AG10803 (cell line): ENCODE data around the gene FGD4.

Source experiments
- DNase-seq: peaks from one replicate; pipeline ENCODE4 v3.0.0; 2010; ENCODE audit warnings: low read depth
- H3K4me3 ChIP-seq: 2 replicates; pipeline ENCODE4 v1.5.1; 2011; ENCODE audit warnings: mild to moderate bottlenecking, low read length, control low read depth
- TF ChIP-seq, protein P1 (sequence below): conservative IDR thresholded peaks from 2 replicates; pipeline ENCODE4 v1.5.1; 2011; ENCODE audit warnings: mild to moderate bottlenecking, low read length, control low read depth, inconsistent platforms

The FGD4 gene

DNA sequence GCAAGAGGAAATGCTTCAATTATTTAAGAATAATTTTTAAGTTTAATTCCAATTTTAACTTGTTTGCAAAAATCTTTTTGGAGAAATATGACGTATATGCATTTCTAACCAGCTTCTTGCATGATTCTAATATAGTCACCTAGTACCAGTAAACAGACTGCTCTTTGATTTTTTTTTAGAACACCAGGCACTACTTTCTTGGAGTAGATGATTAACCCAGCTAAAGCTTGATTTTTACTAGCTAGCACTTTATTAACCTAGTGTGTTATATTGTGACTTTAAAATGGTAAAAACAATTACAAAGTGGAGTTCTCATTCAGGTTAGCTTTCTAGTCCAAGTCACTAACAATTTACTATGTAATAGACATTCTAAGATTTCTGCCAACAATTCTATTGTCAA, 32.6 kb upstream of the FGD4 start:
- no peak for DNase-seq
- TF ChIP-seq, protein P1, sequence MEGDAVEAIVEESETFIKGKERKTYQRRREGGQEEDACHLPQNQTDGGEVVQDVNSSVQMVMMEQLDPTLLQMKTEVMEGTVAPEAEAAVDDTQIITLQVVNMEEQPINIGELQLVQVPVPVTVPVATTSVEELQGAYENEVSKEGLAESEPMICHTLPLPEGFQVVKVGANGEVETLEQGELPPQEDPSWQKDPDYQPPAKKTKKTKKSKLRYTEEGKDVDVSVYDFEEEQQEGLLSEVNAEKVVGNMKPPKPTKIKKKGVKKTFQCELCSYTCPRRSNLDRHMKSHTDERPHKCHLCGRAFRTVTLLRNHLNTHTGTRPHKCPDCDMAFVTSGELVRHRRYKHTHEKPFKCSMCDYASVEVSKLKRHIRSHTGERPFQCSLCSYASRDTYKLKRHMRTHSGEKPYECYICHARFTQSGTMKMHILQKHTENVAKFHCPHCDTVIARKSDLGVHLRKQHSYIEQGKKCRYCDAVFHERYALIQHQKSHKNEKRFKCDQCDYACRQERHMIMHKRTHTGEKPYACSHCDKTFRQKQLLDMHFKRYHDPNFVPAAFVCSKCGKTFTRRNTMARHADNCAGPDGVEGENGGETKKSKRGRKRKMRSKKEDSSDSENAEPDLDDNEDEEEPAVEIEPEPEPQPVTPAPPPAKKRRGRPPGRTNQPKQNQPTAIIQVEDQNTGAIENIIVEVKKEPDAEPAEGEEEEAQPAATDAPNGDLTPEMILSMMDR, result no peak
- no peak overlapping the region for H3K4me3 ChIP-seq

DNA sequence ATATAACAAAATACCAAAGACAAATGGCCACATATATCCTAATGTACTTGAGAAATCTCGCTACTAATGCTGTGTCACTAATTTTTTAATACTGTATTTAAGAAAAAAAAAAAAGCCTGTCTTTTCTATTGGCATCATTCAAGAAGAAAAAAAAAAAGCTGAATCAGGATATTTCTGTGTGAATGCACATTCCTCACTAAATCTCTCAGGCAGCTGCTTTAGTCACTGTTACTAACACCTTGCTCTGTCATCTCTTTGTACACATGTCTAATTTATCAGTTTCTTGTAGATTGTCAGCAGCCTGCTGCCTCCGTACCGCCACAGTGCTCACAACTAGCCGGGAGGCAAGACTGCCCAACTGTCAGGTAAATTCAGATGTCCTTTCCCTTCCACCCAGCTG, 32.0 kb upstream of the FGD4 start:
- no peak for DNase-seq
- no peak overlapping the region for H3K4me3 ChIP-seq
- TF ChIP-seq, protein P1, result no peak

DNA sequence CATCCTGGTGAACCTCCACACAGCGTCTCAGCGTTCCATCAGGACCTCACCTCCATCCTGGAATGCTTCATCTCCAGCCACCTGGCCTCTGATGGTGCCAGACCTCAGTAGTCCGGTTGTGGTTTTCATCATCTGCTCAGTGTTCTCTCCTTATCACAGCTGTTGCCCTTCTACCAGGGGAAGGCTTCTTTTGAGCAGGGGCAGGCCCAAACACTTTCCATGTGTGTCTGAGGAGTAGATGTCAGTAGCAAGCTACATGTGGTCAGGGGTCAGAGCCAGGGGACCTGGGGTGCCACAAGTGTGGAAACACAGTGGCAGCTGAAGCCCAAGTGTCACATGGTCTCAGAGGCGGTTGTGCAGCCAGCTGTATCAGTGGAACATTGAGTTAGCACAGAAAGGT, 30.2 kb upstream of the FGD4 start:
- DNase-seq, result no peak
- TF ChIP-seq, protein P1, result no peak

DNA sequence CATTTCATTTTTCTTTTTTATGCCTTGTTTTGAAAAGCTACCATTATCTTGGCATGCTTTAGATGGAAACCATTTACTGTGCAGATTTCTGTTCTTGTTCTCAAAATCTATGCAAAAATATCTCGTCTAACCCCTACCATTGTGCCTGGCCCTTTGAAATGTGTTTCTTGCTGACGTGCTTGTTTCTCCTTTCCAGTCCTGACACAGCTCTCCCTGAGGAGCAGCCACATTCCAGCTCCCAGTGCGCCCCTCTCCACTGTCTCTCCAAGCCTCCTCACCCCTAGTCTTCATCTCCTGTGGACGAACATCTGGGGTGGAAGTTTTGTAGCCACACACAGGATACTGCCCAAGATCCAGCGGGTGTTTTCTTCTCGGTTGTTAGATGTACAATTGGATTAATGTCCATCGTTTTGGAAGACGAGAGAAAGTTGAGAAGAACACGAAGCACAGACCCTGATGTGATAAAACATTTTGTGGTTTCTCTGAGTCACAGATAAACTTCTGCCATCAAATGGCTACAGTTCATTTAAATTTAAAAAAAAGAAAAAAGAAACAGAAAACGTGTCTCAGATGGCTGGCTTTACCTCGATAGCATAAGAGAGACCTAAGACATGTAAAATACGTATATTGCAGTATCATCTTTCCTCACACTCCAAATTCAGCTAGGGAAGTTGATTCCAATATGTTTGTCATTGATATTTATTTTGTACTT, 21.9 kb upstream of the FGD4 start:
- TF ChIP-seq, protein P1, result no peak
- no peak overlapping the region for H3K4me3 ChIP-seq
- no peak for DNase-seq

More for the DNA sequence above, 30.2 kb upstream of the FGD4 start:
- no peak overlapping the region for H3K4me3 ChIP-seq

DNA sequence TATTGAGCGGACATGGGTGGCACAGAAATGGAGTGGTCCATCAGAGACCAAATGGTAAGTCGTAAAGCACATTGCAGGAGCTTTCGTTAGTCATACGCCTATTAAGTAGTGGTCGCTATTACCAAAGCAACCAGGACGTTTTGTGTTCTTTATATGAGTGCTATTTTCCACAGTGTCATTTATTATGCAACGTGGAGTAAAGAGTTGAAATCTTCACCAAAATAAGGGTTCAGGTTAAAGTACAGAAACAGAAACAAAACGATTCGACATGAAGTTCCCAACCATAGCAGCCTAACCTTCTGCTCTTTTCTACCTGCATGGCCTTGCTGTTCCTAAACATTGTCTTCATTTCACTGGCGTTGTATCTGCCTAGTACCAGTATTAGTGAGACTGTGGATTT, 20.1 kb upstream of the FGD4 start:
- TF ChIP-seq, protein P1, result no peak
- no peak for DNase-seq
- H3K4me3 ChIP-seq, result no peak overlapping the region

DNA sequence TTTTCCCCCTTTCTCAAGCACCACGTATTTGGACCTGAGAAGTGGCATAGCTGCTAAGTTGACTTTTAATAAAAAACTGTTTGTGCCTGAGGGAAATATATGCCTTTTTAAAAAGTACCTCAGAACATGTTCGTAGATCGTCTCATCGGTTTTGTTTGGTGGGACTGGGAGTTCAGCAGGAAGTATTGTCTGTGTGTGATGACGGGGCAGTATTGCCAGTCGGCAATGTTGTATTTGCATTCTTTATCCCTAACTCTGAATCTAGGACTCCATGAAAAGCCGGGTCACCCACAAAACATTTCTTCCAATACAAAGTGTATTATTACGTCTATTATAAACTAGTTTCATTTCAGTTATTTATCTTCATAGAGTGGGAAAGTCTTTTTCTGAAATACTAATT, 19.7 kb upstream of the FGD4 start:
- TF ChIP-seq, protein P1, result no peak
- no peak overlapping the region for H3K4me3 ChIP-seq
- no peak for DNase-seq

DNA sequence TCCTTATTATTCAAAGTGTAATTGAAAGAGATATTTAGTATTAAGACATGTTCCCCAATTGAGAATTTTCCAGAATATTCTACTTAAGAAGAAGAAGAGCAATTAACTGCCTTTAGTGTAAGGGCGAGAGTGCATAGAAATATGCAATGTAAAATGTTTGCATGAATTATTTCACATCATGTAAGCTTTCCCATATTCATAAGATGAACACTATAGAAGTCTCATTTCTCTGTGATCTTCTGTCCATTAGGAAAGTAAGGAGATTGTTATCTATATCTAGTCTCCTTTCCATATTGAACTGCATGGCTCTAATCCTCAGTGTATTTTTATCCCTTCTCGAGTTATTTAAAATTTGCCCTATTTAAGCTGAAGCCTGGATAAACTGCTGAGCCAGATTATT, 17.1 kb upstream of the FGD4 start:
- no peak overlapping the region for H3K4me3 ChIP-seq
- no peak for DNase-seq
- TF ChIP-seq, protein P1, result no peak
